ENCODE data around the gene HAUS3.

The HAUS3 gene

GRCh38 chr4:2241410-2242353, at the start of gene HAUS3, which contains the start of gene POLN:
Gene HAUS3, minus strand, starts transcription at chr4:2242121. Its CDS starts 1,175 bp downstream, at chr4:2240946.
Gene POLN, minus strand, starts transcription at chr4:2242121. Its CDS starts 12,890 bp downstream, at chr4:2229231.
- DNase-seq = peak; percentile 74 to 78

- DNase-seq = no peak
Measured at GRCh38 chr4:2290974-2291704, 49.2 kb upstream of the HAUS3 start.

- no peak for DNase-seq
Measured at GRCh38 chr4:2290488-2290887, 48.6 kb upstream of the HAUS3 start.

- DNase-seq = no peak
Measured at GRCh38 chr4:2289955-2290333, 48.0 kb upstream of the HAUS3 start.

- DNase-seq = no peak
Measured at GRCh38 chr4:2289311-2289954, 47.5 kb upstream of the HAUS3 start.

- DNase-seq = no peak
Measured at GRCh38 chr4:2288051-2288541, 46.2 kb upstream of the HAUS3 start.

- DNase-seq = no peak
Measured at GRCh38 chr4:2287594-2287915, 45.6 kb upstream of the HAUS3 start.

- no peak for DNase-seq
Measured at GRCh38 chr4:2286904-2287593, 45.1 kb upstream of the HAUS3 start.

- no peak for DNase-seq
Measured at GRCh38 chr4:2285613-2286381, 43.9 kb upstream of the HAUS3 start.

- DNase-seq = no peak
Measured at GRCh38 chr4:2284934-2285612, 43.2 kb upstream of the HAUS3 start.

- DNase-seq = no peak
Measured at GRCh38 chr4:2284161-2284933, 42.4 kb upstream of the HAUS3 start.

GRCh38 chr4:2283199-2283711, 41.3 kb upstream of the HAUS3 start:
- no peak for DNase-seq

GRCh38 chr4:2281575-2282343, 39.8 kb upstream of the HAUS3 start:
- peak in 1 of 2 experiments; percentile 10 for DNase-seq

- DNase-seq = no peak
Measured at GRCh38 chr4:2280531-2281300, 38.8 kb upstream of the HAUS3 start.

GRCh38 chr4:2277956-2278355, 36.0 kb upstream of the HAUS3 start:
- no peak for DNase-seq

- DNase-seq = no peak
Measured at GRCh38 chr4:2276581-2277325, 34.8 kb upstream of the HAUS3 start.

GRCh38 chr4:2275546-2276251, 33.8 kb upstream of the HAUS3 start:
- no peak for DNase-seq
